Colonic mucosa (tissue), 4 donors: ENCODE measurements around the gene SLC9A3. TPM values are rescaled to one million over a fixed set of nuclear protein-coding genes. Genes with fewer than 3 reads are reported as not detected.

Experiments used
- DNase-seq: peaks from one replicate; pipeline ENCODE4 v3.0.0-alpha.2; 2020
- H3K27ac ChIP-seq: fragments of 200-600 bp; one replicate; pipeline ENCODE4 v1.8.0; 2021
- H3K27me3 ChIP-seq: fragments of 200-600 bp; one replicate; pipeline ENCODE4 v1.8.0; 2021
- H3K36me3 ChIP-seq: fragments of 200-600 bp; one replicate; pipeline ENCODE4 v1.8.0; 2021
- H3K4me1 ChIP-seq: fragments of 200-600 bp; one replicate; pipeline ENCODE4 v1.8.0; 2021; ENCODE audit warnings: mild to moderate bottlenecking
- H3K4me3 ChIP-seq: fragments of 200-600 bp; one replicate; pipeline ENCODE4 v1.8.0; 2021
- H3K9ac ChIP-seq, 2 donors: one replicate each; pipeline ENCODE4 v1.7.0; 2013; ENCODE audit warnings: control low read depth in 2 of 2, low read depth in 2 of 2, low read length in 2 of 2
- H3K9me3 ChIP-seq: fragments of 200-600 bp; one replicate; pipeline ENCODE4 v1.8.0; 2021
- CTCF ChIP-seq: fragments of 200-600 bp; IDR thresholded peaks from one replicate; pipeline ENCODE4 v1.8.0; 2022; ENCODE audit warnings: antibody characterized with exemption, mild to moderate bottlenecking
- intact Hi-C: fragments of 100-400 bp; cut with DNase I; formaldehyde crosslinking; loops from one replicate; pipeline ENCODE4 v1.14.1; 2022
- total RNA-seq, 2 donors: library from RNA; stranded (reverse); fragmentation: NEBNext Ultra II Directional in 1 of 2; extraction: Animal tissue kit (Norgen Biotek cat#: 25700) in 1 of 2; gene quantifications; one replicate each; pipeline ENCODE4 v1.2.1, GENCODE V29; 2021
- donor health status: healthy.
- donor health status: DM: no; HTN: no; CAD: no.
- donor health status: DM: no; HTN: no; CAD: no.

SLC9A3 gene
- total RNA-seq, 2 donors from 2014 or later: 70.0 to 78.8 TPM

DNA sequence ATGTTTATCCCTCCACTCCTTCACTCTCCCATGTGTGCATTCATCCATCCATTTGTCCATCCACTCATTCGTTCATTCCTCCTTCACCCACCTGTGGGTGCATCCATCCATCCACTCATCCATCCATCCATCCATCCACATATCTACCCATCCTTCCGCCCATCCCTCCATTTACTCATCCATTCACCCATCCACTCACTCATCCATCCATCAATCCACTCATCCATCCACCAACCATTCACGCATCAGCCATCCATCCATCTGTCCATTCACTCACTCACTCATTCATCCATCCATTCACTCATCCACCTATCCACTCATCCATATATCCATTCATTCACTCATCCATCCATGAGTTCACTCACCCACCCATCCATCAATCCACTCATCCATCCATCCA is 7.3 kb downstream of the SLC9A3 start:
- no peak overlapping the region for H3K9ac ChIP-seq
- TF ChIP-seq CTCF: no peak
- no peaks in the 10 kb centered on the region for H3K9me3 ChIP-seq
- H3K4me1 ChIP-seq: no peaks in the 10 kb centered on the region
- intact Hi-C loops: no loop called here
- no peaks in the 10 kb centered on the region for H3K36me3 ChIP-seq
- no peaks in the 10 kb centered on the region for H3K27me3 ChIP-seq
- DNase-seq: no peak
- no peak overlapping the region for H3K4me3 ChIP-seq
- H3K27ac ChIP-seq: no peak overlapping the region

DNA sequence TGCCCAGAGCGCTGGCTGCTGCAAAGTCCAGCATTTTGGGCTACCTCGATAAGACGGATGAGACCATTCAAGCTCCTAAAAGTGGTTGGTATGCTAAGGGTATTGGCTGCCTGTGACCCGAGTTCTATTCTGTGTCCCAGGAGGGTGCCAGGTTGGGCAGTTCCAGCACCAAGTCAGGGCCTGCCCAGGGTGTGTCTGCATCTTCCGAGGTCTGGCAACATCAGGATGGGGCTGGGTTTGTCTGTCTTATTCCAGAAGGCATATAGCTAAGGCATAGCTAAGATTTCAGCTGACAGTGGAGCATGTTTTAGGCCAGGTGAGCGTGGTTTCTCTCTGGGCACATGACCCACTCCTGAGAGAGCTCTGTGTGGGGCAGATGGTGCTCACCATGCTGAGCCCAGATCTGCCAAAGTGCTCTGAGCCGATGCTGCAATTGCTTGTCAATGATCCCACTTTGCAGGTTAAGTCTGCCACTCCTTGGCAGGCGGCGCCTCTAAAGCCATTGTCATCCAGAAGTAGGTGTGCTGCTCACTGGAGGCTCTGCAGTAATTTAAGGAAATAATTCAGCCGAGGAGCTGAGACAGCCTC is 7.8 kb downstream of the SLC9A3 start:
- no peaks in the 10 kb centered on the region for H3K36me3 ChIP-seq
- no peaks in the 10 kb centered on the region for H3K4me1 ChIP-seq
- H3K9me3 ChIP-seq: no peaks in the 10 kb centered on the region
- intact Hi-C loops: no loop called here
- no peak overlapping the region for H3K4me3 ChIP-seq
- no peak for TF ChIP-seq CTCF
- no peak for DNase-seq
- no peak overlapping the region for H3K27ac ChIP-seq
- no peaks in the 10 kb centered on the region for H3K27me3 ChIP-seq
- no peak overlapping the region for H3K9ac ChIP-seq

DNA sequence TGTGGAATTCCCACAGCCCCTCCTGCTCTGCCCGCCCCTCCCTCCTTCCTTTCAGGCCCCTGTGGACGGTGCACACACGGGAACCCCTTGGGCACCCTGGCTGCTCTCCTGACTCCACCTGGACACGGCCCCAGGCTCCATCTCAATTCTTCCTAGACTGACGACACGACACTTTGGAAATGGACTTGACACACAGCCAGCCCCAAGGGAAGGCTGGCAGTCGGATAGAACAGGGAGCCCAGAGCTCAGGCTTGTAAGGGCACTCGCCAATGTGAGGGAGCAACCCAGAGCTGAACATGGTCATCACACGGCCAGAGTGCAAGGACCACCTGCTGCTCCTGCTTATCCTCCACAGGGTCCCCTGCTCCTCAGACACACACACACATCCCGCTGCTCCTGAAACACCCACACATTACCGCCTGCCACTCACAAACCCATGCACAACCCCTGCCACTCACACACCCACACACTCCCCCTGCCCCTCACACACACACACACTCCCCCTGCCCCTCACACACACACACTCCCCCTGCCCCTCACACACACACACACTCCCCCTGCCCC is 8.9 kb downstream of the SLC9A3 start:
- TF ChIP-seq CTCF: no peak
- intact Hi-C loops: no loop called here
- no peaks in the 10 kb centered on the region for H3K9me3 ChIP-seq
- H3K27me3 ChIP-seq: no peaks in the 10 kb centered on the region
- no peak overlapping the region for H3K4me3 ChIP-seq
- no peaks in the 10 kb centered on the region for H3K36me3 ChIP-seq
- no peak overlapping the region for H3K9ac ChIP-seq
- H3K4me1 ChIP-seq: no peaks in the 10 kb centered on the region
- H3K27ac ChIP-seq: no peak overlapping the region
- no peak for DNase-seq

DNA sequence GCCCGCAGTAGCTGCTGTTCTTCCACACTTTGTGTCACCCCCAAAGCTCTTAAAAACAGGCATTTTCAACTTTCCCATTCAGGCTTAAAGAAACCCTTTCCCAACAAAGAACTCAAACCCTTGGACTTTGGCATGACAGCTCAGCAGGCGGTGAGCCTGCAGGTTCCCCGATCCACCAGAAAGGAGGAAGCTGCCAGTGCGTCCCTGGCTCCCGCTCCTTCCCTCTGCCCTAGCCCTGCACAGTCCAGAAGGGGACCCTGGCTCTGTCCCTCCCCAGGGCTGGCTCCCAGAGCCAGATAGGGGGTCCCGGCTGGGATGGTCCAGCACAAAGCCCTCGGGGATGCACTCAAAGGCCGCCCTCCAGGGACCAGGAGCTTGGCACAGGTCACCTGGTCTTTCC is 9.6 kb downstream of the SLC9A3 start:
- no peak for TF ChIP-seq CTCF
- no peak overlapping the region for H3K4me3 ChIP-seq
- intact Hi-C loops: no loop called here
- no peaks in the 10 kb centered on the region for H3K4me1 ChIP-seq
- H3K9me3 ChIP-seq: no peaks in the 10 kb centered on the region
- no peaks in the 10 kb centered on the region for H3K27me3 ChIP-seq
- peak; percentile 43 for DNase-seq
- H3K36me3 ChIP-seq: no peaks in the 10 kb centered on the region
- H3K27ac ChIP-seq: no peak overlapping the region
- no peak overlapping the region for H3K9ac ChIP-seq

- intact Hi-C loops: no loop called here
- H3K9ac ChIP-seq: no peak overlapping the region
- H3K36me3 ChIP-seq: no peaks in the 10 kb centered on the region
- H3K4me3 ChIP-seq: no peak overlapping the region
- H3K27ac ChIP-seq: no peak overlapping the region
- H3K27me3 ChIP-seq: no peaks in the 10 kb centered on the region
- H3K9me3 ChIP-seq: no peaks in the 10 kb centered on the region
- no peak for TF ChIP-seq CTCF
- no peak for DNase-seq
- no peaks in the 10 kb centered on the region for H3K4me1 ChIP-seq
These were observed 10.2 kb downstream of the SLC9A3 start for GRCh38 chr5:514101-514485.
